ENCODE results near the gene RUNX2.

Gene RUNX2

DNA sequence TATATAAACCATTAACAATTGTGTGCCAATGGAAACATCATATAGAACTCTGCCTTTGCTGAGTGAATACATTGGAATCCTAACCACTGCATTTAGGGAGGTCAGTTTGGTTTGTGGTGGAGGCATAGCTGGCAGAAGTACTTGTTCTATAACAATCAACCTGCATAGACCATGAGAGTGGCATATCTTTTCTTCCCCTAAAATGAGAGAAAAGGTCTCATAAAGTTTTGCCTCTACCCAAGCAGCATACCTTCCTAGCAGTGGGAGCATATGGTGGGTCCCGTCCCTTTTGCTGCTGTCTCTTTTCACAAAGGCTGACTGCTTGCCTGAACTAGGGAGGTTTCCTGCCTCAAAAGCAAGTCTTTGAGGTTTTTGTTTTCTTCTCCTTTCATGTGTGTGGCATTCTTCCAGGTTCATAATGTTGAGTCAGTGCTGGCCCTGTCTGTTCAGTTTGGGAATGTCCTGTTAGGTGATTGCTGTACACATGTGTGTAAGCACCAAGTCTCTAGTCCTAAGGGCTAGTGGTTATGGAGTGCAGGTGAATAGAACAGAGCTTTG is 110.8 kb downstream of the RUNX2 start:
- no peaks in the 10 kb centered on the region for H3K4me1 ChIP-seq (ENCODE audit: control insufficient read depth, low read depth, low read length)
- no peaks in the 10 kb centered on the region for H3K9me3 ChIP-seq (ENCODE audit: control insufficient read depth, low read depth, low read length)
- no peaks in the 10 kb centered on the region for H3K27me3 ChIP-seq (ENCODE audit: control insufficient read depth, insufficient read depth, low read length)
- H3K4me3 ChIP-seq (ENCODE audit: low read length) = no peak overlapping the region
- no peaks in the 10 kb centered on the region for H3K36me3 ChIP-seq (ENCODE audit: control insufficient read depth, low read depth, low read length)
- no peak overlapping the region for H3K27ac ChIP-seq (ENCODE audit: low read length)
- H3K9ac ChIP-seq (ENCODE audit: low read length) = no peak overlapping the region

DNA sequence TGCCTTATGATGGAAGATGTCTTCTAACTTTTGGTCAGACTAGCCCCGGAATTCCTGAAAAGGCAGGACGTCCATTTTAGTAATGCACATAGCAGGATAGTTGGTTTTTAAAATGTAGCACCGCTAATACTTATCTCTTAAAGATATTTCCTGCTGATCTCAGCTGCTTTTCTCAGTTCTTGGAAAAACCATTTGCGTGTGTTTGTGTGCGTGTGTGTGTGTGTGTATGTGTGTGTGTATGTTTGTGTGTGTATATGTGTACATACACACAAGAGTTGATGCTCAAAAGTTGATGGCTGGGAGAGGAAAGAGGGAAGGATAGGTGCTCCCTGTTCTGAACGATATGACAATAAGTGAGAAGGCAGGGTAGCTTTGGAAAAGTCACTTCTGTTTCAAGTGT is 111.3 kb downstream of the RUNX2 start:
- Histone ChIP-seq H3K9ac (ENCODE audit: low read length) (no peak overlapping the region), H3K36me3 (ENCODE audit: control insufficient read depth, low read depth, low read length) (no peaks in the 10 kb centered on the region)

GRCh38 chr6:45439861-45440388 is 111.8 kb downstream of the RUNX2 start:
- H3K36me3 ChIP-seq (ENCODE audit: control insufficient read depth, low read depth, low read length) = no peaks in the 10 kb centered on the region
- H3K4me1 ChIP-seq (ENCODE audit: control insufficient read depth, low read depth, low read length) = no peaks in the 10 kb centered on the region
- H3K27me3 ChIP-seq (ENCODE audit: control insufficient read depth, insufficient read depth, low read length) = no peaks in the 10 kb centered on the region
- no peak overlapping the region for H3K9ac ChIP-seq (ENCODE audit: low read length)
- H3K9me3 ChIP-seq (ENCODE audit: control insufficient read depth, low read depth, low read length) = no peaks in the 10 kb centered on the region
- no peak overlapping the region for H3K4me3 ChIP-seq (ENCODE audit: low read length)
- no peak overlapping the region for H3K27ac ChIP-seq (ENCODE audit: low read length)

More for the DNA sequence above, 111.3 kb downstream of the RUNX2 start:
- H3K27ac ChIP-seq (ENCODE audit: low read length) = no peak overlapping the region
- H3K4me3 ChIP-seq (ENCODE audit: low read length) = no peak overlapping the region
- H3K27me3 ChIP-seq (ENCODE audit: control insufficient read depth, insufficient read depth, low read length) = no peaks in the 10 kb centered on the region
- H3K4me1 ChIP-seq (ENCODE audit: control insufficient read depth, low read depth, low read length) = no peaks in the 10 kb centered on the region
- no peaks in the 10 kb centered on the region for H3K9me3 ChIP-seq (ENCODE audit: control insufficient read depth, low read depth, low read length)

DNA sequence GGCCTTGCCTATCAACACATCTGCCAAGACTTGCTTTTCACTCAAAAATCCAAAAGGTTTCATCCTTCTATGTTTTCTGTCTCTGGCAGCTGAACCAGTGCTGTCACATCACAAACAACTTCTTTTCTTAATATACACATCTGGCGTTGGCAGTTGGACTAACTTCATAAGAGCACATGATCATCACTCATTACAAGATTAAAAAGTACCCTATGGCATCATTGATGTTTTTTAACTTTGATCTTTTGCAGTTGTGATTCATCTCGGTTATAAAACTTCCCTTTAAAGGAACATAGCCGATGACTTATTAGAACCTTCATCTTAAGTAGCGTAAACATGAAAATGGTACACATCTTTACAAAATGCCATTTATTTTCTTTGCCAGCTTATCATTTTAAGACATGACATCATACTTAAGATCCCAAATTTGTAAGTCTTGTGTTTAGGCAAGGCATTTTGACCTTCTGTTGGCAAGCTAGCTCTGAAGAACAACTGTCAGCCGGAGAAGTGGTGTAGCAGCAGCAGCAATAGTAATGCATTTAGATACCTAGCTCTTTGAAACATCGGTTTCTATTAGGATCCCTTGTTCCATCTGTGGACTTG is 113.8 kb downstream of the RUNX2 start:
- Histone ChIP-seq H3K9me3 (ENCODE audit: control insufficient read depth, low read depth, low read length) (no peaks in the 10 kb centered on the region), H3K9ac (ENCODE audit: low read length) (no peak overlapping the region), H3K4me3 (ENCODE audit: low read length) (no peak overlapping the region), H3K4me1 (ENCODE audit: control insufficient read depth, low read depth, low read length) (peaks cover 13% of the 10 kb centered on the region), H3K27ac (ENCODE audit: low read length) (no peak overlapping the region), H3K36me3 (ENCODE audit: control insufficient read depth, low read depth, low read length) (no peaks in the 10 kb centered on the region), H3K27me3 (ENCODE audit: control insufficient read depth, insufficient read depth, low read length) (no peaks in the 10 kb centered on the region)

- Histone ChIP-seq H3K27ac (ENCODE audit: low read length) (no peak overlapping the region), H3K27me3 (ENCODE audit: control insufficient read depth, insufficient read depth, low read length) (no peaks in the 10 kb centered on the region), H3K4me3 (ENCODE audit: low read length) (no peak overlapping the region), H3K9me3 (ENCODE audit: control insufficient read depth, low read depth, low read length) (no peaks in the 10 kb centered on the region), H3K9ac (ENCODE audit: low read length) (no peak overlapping the region), H3K4me1 (ENCODE audit: control insufficient read depth, low read depth, low read length) (peaks cover 13% of the 10 kb centered on the region), H3K36me3 (ENCODE audit: control insufficient read depth, low read depth, low read length) (no peaks in the 10 kb centered on the region)
These were observed 114.6 kb downstream of the RUNX2 start for GRCh38 chr6:45442716-45443115.

DNA sequence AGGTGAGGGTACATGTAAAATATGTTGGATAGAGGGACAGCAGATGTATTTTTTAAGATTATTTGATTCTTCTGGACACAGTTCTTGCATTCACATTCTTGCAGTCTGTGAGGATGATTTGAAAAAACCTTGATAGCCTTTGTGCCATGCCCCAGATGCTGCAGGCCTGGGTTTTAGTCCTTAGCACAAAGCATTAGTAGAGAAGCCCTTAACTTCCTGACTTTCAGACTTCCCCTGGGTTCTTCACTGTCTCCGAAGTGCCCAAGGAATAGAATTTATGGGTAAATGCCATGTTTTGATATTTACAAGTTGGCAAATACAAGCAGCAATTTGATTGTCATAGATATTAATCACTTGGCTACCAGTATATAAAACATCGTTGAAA is 117.2 kb downstream of the RUNX2 start:
- no peaks in the 10 kb centered on the region for H3K9me3 ChIP-seq (ENCODE audit: control insufficient read depth, low read depth, low read length)
- no peaks in the 10 kb centered on the region for H3K27me3 ChIP-seq (ENCODE audit: control insufficient read depth, insufficient read depth, low read length)
- H3K36me3 ChIP-seq (ENCODE audit: control insufficient read depth, low read depth, low read length) = no peaks in the 10 kb centered on the region
- H3K4me1 ChIP-seq (ENCODE audit: control insufficient read depth, low read depth, low read length) = peaks cover 13% of the 10 kb centered on the region
- no peak overlapping the region for H3K27ac ChIP-seq (ENCODE audit: low read length)
- H3K9ac ChIP-seq (ENCODE audit: low read length) = no peak overlapping the region
- H3K4me3 ChIP-seq (ENCODE audit: low read length) = no peak overlapping the region

DNA sequence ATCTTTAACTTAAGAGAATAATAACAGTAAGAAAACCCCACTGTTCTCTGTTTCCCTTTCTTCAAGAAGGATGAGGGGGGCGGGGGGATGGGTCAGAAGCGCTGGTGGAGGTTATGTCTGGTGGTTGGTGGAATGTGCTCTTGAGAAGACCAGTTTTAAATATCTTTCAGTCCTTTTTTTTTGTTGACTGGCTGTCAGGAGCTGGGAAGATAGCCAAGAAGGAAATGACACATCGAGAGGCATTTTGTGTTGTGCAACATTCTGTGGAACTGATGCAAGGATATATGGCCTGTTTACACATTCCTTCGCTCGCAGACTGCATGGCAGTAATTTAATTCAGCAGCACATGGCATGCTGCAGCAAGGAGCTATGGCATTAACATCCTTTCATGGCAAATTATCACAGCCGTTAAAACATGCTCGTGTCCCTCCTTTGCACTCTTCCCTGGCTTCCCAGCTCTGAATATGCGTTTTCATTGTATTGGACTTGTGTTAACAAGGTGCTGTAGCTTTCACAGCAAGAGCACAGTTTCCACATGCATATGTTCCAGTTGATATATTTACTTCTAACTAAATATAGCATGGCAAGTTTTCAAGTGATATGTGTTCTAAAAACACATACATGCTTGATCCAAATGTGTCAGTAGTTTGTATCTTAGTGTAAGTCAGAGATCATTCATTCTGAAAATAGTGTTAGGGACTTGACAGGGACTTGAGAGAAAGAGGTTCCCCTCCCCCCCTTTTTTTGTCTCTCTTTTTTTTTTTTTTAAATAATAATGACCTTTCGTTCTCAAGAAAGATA is 117.8 kb downstream of the RUNX2 start:
- Histone ChIP-seq H3K4me3 (ENCODE audit: low read length) (no peak overlapping the region), H3K4me1 (ENCODE audit: control insufficient read depth, low read depth, low read length) (peaks cover 13% of the 10 kb centered on the region), H3K9me3 (ENCODE audit: control insufficient read depth, low read depth, low read length) (no peaks in the 10 kb centered on the region), H3K36me3 (ENCODE audit: control insufficient read depth, low read depth, low read length) (no peaks in the 10 kb centered on the region), H3K27ac (ENCODE audit: low read length) (no peak overlapping the region), H3K27me3 (ENCODE audit: control insufficient read depth, insufficient read depth, low read length) (no peaks in the 10 kb centered on the region), H3K9ac (ENCODE audit: low read length) (no peak overlapping the region)

DNA sequence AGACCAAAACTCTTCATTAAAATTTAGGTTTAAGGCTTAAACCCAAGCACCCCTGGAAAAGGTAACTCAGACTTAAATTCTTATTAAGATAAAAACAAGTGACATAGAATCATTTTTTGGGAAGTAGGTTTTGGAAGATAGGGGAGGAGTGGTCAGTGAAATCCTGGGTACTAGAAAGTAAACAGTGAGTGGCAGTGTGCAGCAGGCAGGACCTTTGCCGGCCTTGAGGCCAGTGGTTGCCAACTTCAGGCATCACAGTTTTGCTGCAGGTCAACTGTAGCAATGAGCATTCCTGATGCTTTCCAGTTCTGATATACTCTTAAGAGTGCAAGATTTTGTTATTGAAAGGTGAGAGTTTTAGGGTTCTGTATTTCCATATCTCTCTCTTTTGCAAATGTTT is 118.9 kb downstream of the RUNX2 start:
- Histone ChIP-seq H3K4me3 (ENCODE audit: low read length) (no peak overlapping the region), H3K9me3 (ENCODE audit: control insufficient read depth, low read depth, low read length) (no peaks in the 10 kb centered on the region), H3K4me1 (ENCODE audit: control insufficient read depth, low read depth, low read length) (peaks cover 13% of the 10 kb centered on the region), H3K27ac (ENCODE audit: low read length) (no peak overlapping the region), H3K27me3 (ENCODE audit: control insufficient read depth, insufficient read depth, low read length) (no peaks in the 10 kb centered on the region), H3K9ac (ENCODE audit: low read length) (no peak overlapping the region), H3K36me3 (ENCODE audit: control insufficient read depth, low read depth, low read length) (no peaks in the 10 kb centered on the region)

DNA sequence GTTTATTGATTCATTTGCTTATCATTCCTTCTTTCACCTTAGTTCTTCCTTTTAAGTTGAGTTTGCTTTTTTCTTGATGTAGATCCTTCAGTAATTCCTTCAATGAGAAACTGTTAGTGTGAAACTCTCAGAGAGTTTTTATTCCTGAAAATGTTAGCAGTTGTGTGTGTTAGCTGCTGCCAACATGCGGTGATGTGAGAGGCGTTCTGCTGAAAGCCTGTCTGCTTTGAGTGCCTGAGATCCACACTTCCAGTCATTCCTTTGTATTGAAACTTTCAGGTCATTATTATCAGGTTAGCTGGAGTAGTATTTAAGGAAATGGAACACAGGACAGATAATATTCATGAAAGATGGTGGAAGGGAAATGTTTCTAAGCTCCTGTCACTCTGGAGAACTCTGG is 119.6 kb downstream of the RUNX2 start:
- Histone ChIP-seq H3K27ac (ENCODE audit: low read length) (no peak overlapping the region), H3K9ac (ENCODE audit: low read length) (no peak overlapping the region), H3K4me3 (ENCODE audit: low read length) (no peak overlapping the region), H3K36me3 (ENCODE audit: control insufficient read depth, low read depth, low read length) (no peaks in the 10 kb centered on the region), H3K4me1 (ENCODE audit: control insufficient read depth, low read depth, low read length) (peaks cover 13% of the 10 kb centered on the region), H3K27me3 (ENCODE audit: control insufficient read depth, insufficient read depth, low read length) (no peaks in the 10 kb centered on the region), H3K9me3 (ENCODE audit: control insufficient read depth, low read depth, low read length) (no peaks in the 10 kb centered on the region)

GRCh38 chr6:45448417-45449389 is 120.6 kb downstream of the RUNX2 start:
- no peak overlapping the region for H3K4me3 ChIP-seq (ENCODE audit: low read length)
- no peak overlapping the region for H3K9ac ChIP-seq (ENCODE audit: low read length)
- H3K27me3 ChIP-seq (ENCODE audit: control insufficient read depth, insufficient read depth, low read length) = no peaks in the 10 kb centered on the region
- no peaks in the 10 kb centered on the region for H3K36me3 ChIP-seq (ENCODE audit: control insufficient read depth, low read depth, low read length)
- H3K4me1 ChIP-seq (ENCODE audit: control insufficient read depth, low read depth, low read length) = peaks cover 13% of the 10 kb centered on the region
- H3K27ac ChIP-seq (ENCODE audit: low read length) = no peak overlapping the region
- no peaks in the 10 kb centered on the region for H3K9me3 ChIP-seq (ENCODE audit: control insufficient read depth, low read depth, low read length)

DNA sequence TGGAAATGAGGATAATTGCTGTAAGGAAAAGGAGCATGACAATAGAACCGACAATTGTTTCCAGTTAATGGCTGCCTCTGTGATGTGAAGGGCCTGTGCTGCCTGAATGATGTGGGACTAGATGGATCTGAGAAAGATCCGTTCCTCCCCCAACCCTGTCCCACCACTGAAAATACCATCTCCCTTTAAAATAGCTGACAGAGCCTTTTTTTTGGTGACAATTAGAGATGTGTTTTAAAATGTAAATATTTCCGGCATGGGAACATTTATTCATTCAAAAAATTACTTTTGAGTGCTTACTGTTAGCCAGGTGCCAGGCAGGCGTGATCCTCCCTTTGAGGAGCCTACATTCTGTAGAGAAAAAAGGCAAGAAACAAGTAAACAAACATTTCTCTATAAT is 122.0 kb downstream of the RUNX2 start:
- Histone ChIP-seq H3K36me3 (ENCODE audit: control insufficient read depth, low read depth, low read length) (no peaks in the 10 kb centered on the region), H3K4me3 (ENCODE audit: low read length) (no peak overlapping the region), H3K9me3 (ENCODE audit: control insufficient read depth, low read depth, low read length) (no peaks in the 10 kb centered on the region), H3K27me3 (ENCODE audit: control insufficient read depth, insufficient read depth, low read length) (no peaks in the 10 kb centered on the region), H3K4me1 (ENCODE audit: control insufficient read depth, low read depth, low read length) (peaks cover 13% of the 10 kb centered on the region), H3K27ac (ENCODE audit: low read length) (no peak overlapping the region), H3K9ac (ENCODE audit: low read length) (no peak overlapping the region)

Data from iPS-18a (cell line).